ENCODE measurements around the gene SLC6A1. TPM values are rescaled to one million over a fixed set of nuclear protein-coding genes. Genes with fewer than 3 reads are reported as not detected.

SLC6A1 gene
- total and polyA plus RNA-seq, 4 donors = 16.0 to 71.9 (median 33.8) TPM

GRCh38 chr3:11084677-11085076 is 92.1 kb downstream of the SLC6A1 start:
- 51% methylated on average over 11 of the region's 11 CpGs for WGBS
- Histone ChIP-seq H3K9me3 (ENCODE audit: control insufficient read depth in 4 of 4, low read length in 3 of 4) (no peaks in the 10 kb centered on the region), H3K36me3 (ENCODE audit: control insufficient read depth in 4 of 4, insufficient read depth in 3 of 4, low read depth in 1 of 4, low read length in 3 of 4) (no peaks in the 10 kb centered on the region), H3K27ac (ENCODE audit: low read depth in 1 of 2, low read length in 2 of 2) (no peak overlapping the region), H3K27me3 (ENCODE audit: control insufficient read depth in 4 of 4, insufficient read depth in 4 of 4, low read length in 3 of 4) (no peaks in the 10 kb centered on the region), H3K9ac (ENCODE audit: low read depth in 1 of 2, low read length in 2 of 2) (no peak overlapping the region), H3K4me1 (ENCODE audit: control insufficient read depth in 4 of 4, insufficient read depth in 4 of 4, low read length in 3 of 4) (no peaks in the 10 kb centered on the region), H3K4me3 (ENCODE audit: low read depth in 1 of 3, low read length in 3 of 3) (no peak overlapping the region)
- no peak for DNase-seq (ENCODE audit: low spot score)
- TF ChIP-seq CTCF (IDR thresholded peaks at IDR 0.05; ENCODE audit: low read depth, low read length, missing input control) = no peak
- no peak for TF ChIP-seq ATF3 (IDR thresholded peaks at IDR 0.05)
- TF ChIP-seq TAF1 (conservative IDR thresholded peaks at IDR 0.05) = no peak
- TF ChIP-seq FOXA1 (IDR thresholded peaks at IDR 0.05) = no peak
- TF ChIP-seq RAD21 (IDR thresholded peaks at IDR 0.05) = no peak
- TF ChIP-seq HNF4A (conservative IDR thresholded peaks at IDR 0.05) = no peak
- TF ChIP-seq HNF4G (IDR thresholded peaks at IDR 0.05) = no peak
- TF ChIP-seq NR2F2 (IDR thresholded peaks at IDR 0.05) = no peak
- no peak for TF ChIP-seq YY1 (IDR thresholded peaks at IDR 0.05)
- TF ChIP-seq RXRA (IDR thresholded peaks at IDR 0.05) = no peak
- no peak for TF ChIP-seq FOXA2 (IDR thresholded peaks at IDR 0.05)
- no peak for TF ChIP-seq EGR1 (IDR thresholded peaks at IDR 0.05; ENCODE audit: low read depth in 2 of 2)
- TF ChIP-seq REST (IDR thresholded peaks at IDR 0.05) = no peak
- TF ChIP-seq MAX (IDR thresholded peaks at IDR 0.05) = no peak
- TF ChIP-seq JUND (IDR thresholded peaks at IDR 0.05) = no peak
- TF ChIP-seq SP1 (IDR thresholded peaks at IDR 0.05) = no peak
- TF ChIP-seq ZBTB33 (IDR thresholded peaks at IDR 0.05) = no peak
- no peak for TF ChIP-seq GABPA (IDR thresholded peaks at IDR 0.05 in 1 of 2, conservative IDR thresholded peaks at IDR 0.05 in 1 of 2)

Measured in liver (tissue), 9 donors.